Heart right ventricle (tissue), 16 donors: ENCODE measurements around the gene POLR2J3. TPM values are rescaled to one million over a fixed set of nuclear protein-coding genes. Genes with fewer than 3 reads are reported as not detected.
"Not testable (repeated sequence)": the region's sequence is repeated elsewhere in the genome, so short reads cannot be mapped to it uniquely, and the experiment has no call there.

Experiments
- ATAC-seq, 8 donors: fragments of 200-7000 bp; cut with Tn5 transposase; one replicate each; pipeline ENCODE4 v1.9.1; 2020; ENCODE audit warnings: mild to moderate bottlenecking in 8 of 8, moderate library complexity in 8 of 8, moderate number of reproducible peaks in 1 of 8
- DNase-seq, 2 donors: peaks; one replicate each; pipeline ENCODE4 v3.0.0-alpha.2; 2020
- H3K27ac ChIP-seq, 10 donors: fragments of 200-600 bp; sonication (generic) in 2 of 10; one replicate each; pipeline versions ENCODE4 v1.5.0 to v1.8.0; 2020 to 2022; ENCODE audit warnings: mild to moderate bottlenecking in 3 of 10
- H3K27me3 ChIP-seq, 7 donors: fragments of 200-600 bp; one replicate each; pipeline ENCODE4 v1.8.0; 2021 to 2022; ENCODE audit warnings: mild to moderate bottlenecking in 2 of 7
- H3K36me3 ChIP-seq, 9 donors: fragments of 200-600 bp; sonication (generic) in 1 of 9; one replicate each; pipeline versions ENCODE4 v1.5.0 to v1.8.0; 2020 to 2022; ENCODE audit warnings: mild to moderate bottlenecking in 2 of 9
- H3K4me1 ChIP-seq, 9 donors: fragments of 200-600 bp; sonication (generic) in 1 of 9; one replicate each; pipeline versions ENCODE4 v1.5.0 to v1.8.0; 2020 to 2022; ENCODE audit warnings: mild to moderate bottlenecking in 4 of 9
- H3K4me3 ChIP-seq, 10 donors: fragments of 200-600 bp; sonication (generic) in 2 of 10; one replicate each; pipeline versions ENCODE4 v1.5.0 to v1.8.0; 2020 to 2022; ENCODE audit warnings: mild to moderate bottlenecking in 7 of 10, moderate library complexity in 2 of 10
- H3K9me3 ChIP-seq, 11 donors: fragments of 200-600 bp in 10 of 11; sonication (generic) in 2 of 11; one replicate each; pipeline versions ENCODE4 v1.5.0 to v1.8.0; 2013 to 2022; ENCODE audit warnings: mild to moderate bottlenecking in 2 of 11, control low read depth in 1 of 11, moderate library complexity in 1 of 11
- WGBS, 2 donors: extraction: QIAGEN DNeasy Blood & Tissue Kit; methylation state at CpG; one replicate each; pipeline ENCODE4 v1.1.7; 2013; ENCODE audit warnings: inconsistent platforms in 1 of 2; 5-methylcytosine and 5-hydroxymethylcytosine counted together
- intact Hi-C, 10 donors: fragments of 100-400 bp; cut with DNase I; formaldehyde crosslinking; loops; one replicate each; pipeline versions ENCODE4 v1.11.1 to v1.14.2; 2022
- polyA plus RNA-seq, 2 donors: library from polyadenylated mRNA; stranded (reverse); fragments of 200-250 nt; gene quantifications; one replicate each; pipeline ENCODE4 v1.2.3, GENCODE V29; 2013
- total RNA-seq, 10 donors: library from RNA; stranded (reverse); fragmentation: NEBNext Ultra II Directional in 3 of 10; extraction: Animal tissue kit (Norgen Biotek cat#: 25700) in 3 of 10; gene quantifications; one replicate each; pipeline versions ENCODE4 v1.2.1 to v1.2.4, GENCODE V29; 2021 to 2023
- donor health status: Arrhythmogenic right ventricular cardiomyopathy.
- donor health status: ischemic (EF 13 %, LVEDD 7.1; RV severe dilation, severe dysfunction).
- donor health status: healthy with polysubstance abuse.
- donor health status: DM: no; HTN: yes; CAD: no.
- donor health status: DM: no; HTN: no; CAD: no.
- donor health status: ischemic (EF 25% LVEDD 6.9; RV normal size, moderate dysfunction).
- donor health status: ischemic (EF 25% LVEDD 5.7; RV mildly dilated, moderate dysfunction).
- donor health status: healthy.
- donor health status: DM: yes; HTN: yes; CAD: no.
- donor health status: Ischemic cardiomyopathy.
- donor health status: ischemic (EF 35%, LVEDD 5.7; RV mildly dilated, moderate dysfunction).
- donor health status: nonischemic (EF 11% LVEDD 7.7; RV severe dilation, severe dysfunction).
- donor health status: DM: yes; HTN: yes; CAD: no.
- donor health status: PGD.
- donor health status: ischemic (EF 29% LVEDD 5.4; RV normal size, mild dysfunction).
- donor health status: nonischemic (EF 23%, LVEDD 6.1; RV moderate dilation, normal function).

Gene POLR2J3
- total and polyA plus RNA-seq, 12 donors = 6.7 to 102 (median 14.2) TPM

GRCh38 chr7:102611013-102611674, 38.8 kb upstream of the POLR2J3 start:
- no CpG with 5 or more reads among the region's 30 CpGs for WGBS, 2 donors
- H3K9me3 ChIP-seq, H3K27me3 ChIP-seq, H3K4me1 ChIP-seq, intact Hi-C loops, DNase-seq, H3K36me3 ChIP-seq, H3K4me3 ChIP-seq, H3K27ac ChIP-seq: not testable (repeated sequence)
- peak; percentile 65 to 86 (median 80) for ATAC-seq

- H3K4me3 ChIP-seq, intact Hi-C loops, H3K27me3 ChIP-seq, DNase-seq, H3K27ac ChIP-seq, H3K9me3 ChIP-seq, H3K36me3 ChIP-seq: not testable (repeated sequence)
- peaks cover 0 to 12% (median 0%) of the 10 kb centered on the region in 9 donors for H3K4me1 ChIP-seq
- WGBS, 2 donors = no CpG with 5 or more reads among the region's 7 CpGs
- peak in 1 of 8 donors; percentile 1 for ATAC-seq
Observed at GRCh38 chr7:102610441-102610840, 38.1 kb upstream of the POLR2J3 start.

DNA sequence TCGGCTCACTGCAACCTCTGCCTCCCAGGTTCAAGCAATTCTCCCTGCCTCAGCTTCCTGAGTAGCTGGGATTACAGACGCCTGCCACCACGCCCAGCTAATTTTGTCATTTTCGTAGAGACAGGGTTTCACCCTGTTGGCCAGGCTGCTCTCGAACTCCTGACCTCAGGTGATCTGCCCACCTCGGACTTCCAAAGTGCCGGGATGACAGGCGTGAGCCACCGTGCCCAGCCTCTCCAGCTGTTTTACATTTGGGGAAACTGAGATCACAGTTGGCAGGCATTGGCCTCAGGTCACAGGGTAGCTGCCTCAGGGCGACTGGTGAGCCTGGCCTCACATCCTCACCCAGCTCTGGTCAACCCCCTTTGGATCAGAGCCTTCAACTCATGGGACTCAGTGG, 37.4 kb upstream of the POLR2J3 start:
- H3K4me3 ChIP-seq, H3K27ac ChIP-seq, H3K9me3 ChIP-seq, intact Hi-C loops, H3K27me3 ChIP-seq, H3K36me3 ChIP-seq, ATAC-seq, DNase-seq: not testable (repeated sequence)
- WGBS, 2 donors = 83% methylated on average over 5 of the region's 10 CpGs; no CpG with 5 or more reads in 1 of the 2 donors
- H3K4me1 ChIP-seq = peaks cover 0 to 12% (median 0%) of the 10 kb centered on the region in 9 donors

- H3K27me3 ChIP-seq, H3K4me1 ChIP-seq, H3K9me3 ChIP-seq, intact Hi-C loops, H3K36me3 ChIP-seq, DNase-seq, H3K4me3 ChIP-seq, H3K27ac ChIP-seq, ATAC-seq: not testable (repeated sequence)
- no CpG with 5 or more reads among the region's 5 CpGs for WGBS, 2 donors
Observed at GRCh38 chr7:102606848-102607247, 34.5 kb upstream of the POLR2J3 start.

GRCh38 chr7:102604431-102605145, 32.2 kb upstream of the POLR2J3 start:
- H3K4me1 ChIP-seq, H3K4me3 ChIP-seq, intact Hi-C loops, H3K36me3 ChIP-seq, DNase-seq, H3K9me3 ChIP-seq, H3K27ac ChIP-seq, H3K27me3 ChIP-seq: not testable (repeated sequence)
- peak in 7 of 8 donors; percentile 14 to 70 (median 55) for ATAC-seq
- 27 to 38% methylated on average over 5 of the region's 19 CpGs for WGBS, 2 donors

- H3K9me3 ChIP-seq, H3K27ac ChIP-seq, H3K36me3 ChIP-seq, H3K4me3 ChIP-seq, H3K4me1 ChIP-seq, H3K27me3 ChIP-seq, DNase-seq, intact Hi-C loops: not testable (repeated sequence)
- ATAC-seq = peak in 1 of 8 donors; percentile 8
- WGBS, 2 donors = no CpG with 5 or more reads among the region's 12 CpGs
Observed at GRCh38 chr7:102602317-102602716, 29.9 kb upstream of the POLR2J3 start.

DNA sequence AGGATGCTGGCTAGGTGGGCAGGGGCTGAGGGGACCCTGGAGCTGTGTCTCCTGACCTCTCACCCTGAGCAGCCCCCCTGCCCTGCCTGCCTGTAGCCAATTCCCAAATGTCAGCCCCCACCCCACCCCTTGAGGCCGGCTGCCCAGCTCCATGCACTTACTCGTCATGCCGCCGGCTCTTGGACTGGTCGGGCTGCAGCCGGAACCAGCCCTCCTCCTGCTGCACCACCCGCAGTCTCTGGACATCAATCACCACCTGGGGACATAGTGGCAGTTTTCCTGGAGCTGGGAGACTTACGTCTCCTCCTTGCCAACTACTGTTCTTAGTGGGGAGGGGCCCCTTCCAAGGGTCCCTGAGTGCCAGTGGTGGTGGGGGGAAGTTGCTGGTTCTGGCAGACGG, 27.3 kb upstream of the POLR2J3 start:
- H3K4me3 ChIP-seq, H3K9me3 ChIP-seq, H3K27me3 ChIP-seq, intact Hi-C loops, DNase-seq, H3K27ac ChIP-seq, H3K4me1 ChIP-seq, H3K36me3 ChIP-seq: not testable (repeated sequence)
- ATAC-seq = peak in 1 of 8 donors; percentile 9
- WGBS, 2 donors = no CpG with 5 or more reads among the region's 9 CpGs

DNA sequence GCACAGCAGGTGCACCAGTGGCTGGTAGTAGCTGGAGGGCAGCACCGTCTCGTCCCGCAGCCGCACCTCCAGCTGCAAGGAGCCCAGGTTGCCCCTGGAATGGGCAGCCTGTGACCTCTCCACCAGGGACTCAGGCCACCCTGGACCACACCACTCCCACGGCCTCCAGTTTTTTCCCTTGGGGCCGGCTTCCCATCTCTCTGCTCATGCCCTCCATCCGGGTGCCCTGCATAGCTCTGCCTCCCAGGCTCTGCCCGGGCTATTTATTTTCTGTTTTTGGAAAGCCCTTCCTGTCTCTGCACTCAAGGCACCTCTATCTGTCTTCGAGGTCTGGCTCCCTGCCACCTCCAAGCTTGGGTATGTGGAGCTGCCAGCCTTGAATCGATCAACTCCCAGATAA, 23.7 kb upstream of the POLR2J3 start:
- H3K36me3 ChIP-seq, H3K9me3 ChIP-seq, H3K4me3 ChIP-seq, intact Hi-C loops, H3K27ac ChIP-seq, H3K27me3 ChIP-seq, H3K4me1 ChIP-seq, ATAC-seq, DNase-seq: not testable (repeated sequence)
- WGBS, 2 donors = 75 to 76% methylated on average over 2 to 4 of the region's 10 CpGs

DNA sequence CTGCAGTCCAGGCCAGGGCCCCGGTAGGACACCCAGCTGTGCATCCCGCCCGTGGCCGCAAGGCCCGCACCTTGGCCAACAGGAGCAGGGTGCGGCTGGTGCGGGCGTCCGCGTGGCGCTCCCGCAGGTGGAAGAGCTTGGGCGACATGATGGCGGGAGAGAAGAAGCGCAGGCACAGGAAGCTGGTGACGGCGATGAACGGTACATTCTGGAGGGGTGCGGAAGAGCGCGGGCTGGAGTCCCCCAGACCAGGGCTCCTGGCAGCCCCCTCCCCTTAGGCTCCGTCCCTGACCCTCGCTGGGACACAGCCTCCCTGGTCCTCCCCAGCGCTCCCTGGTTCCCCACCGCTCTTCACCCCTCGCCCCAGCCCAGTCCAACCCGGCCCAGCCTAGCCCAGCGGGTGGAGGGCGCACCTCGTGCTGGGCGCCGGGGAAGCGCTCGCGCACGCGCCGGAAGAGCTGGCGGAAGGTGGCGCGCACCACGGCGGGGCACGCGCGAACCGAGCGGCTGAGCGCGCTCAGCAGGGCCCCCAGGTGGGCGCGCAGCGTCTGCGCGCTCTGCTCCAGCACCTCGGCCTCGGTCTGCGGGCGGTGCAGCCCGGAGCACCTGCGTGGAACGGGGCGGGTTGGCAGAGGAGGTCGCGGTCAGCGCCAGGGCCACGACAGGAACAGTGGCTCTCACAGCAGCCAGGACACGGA, 21.4 kb upstream of the POLR2J3 start:
- intact Hi-C loops, H3K4me3 ChIP-seq, H3K27ac ChIP-seq, DNase-seq, H3K27me3 ChIP-seq, H3K9me3 ChIP-seq, H3K36me3 ChIP-seq, H3K4me1 ChIP-seq: not testable (repeated sequence)
- ATAC-seq = peak; percentile 32 to 49 (median 37)
- no CpG with 5 or more reads among the region's 68 CpGs for WGBS, 2 donors

DNA sequence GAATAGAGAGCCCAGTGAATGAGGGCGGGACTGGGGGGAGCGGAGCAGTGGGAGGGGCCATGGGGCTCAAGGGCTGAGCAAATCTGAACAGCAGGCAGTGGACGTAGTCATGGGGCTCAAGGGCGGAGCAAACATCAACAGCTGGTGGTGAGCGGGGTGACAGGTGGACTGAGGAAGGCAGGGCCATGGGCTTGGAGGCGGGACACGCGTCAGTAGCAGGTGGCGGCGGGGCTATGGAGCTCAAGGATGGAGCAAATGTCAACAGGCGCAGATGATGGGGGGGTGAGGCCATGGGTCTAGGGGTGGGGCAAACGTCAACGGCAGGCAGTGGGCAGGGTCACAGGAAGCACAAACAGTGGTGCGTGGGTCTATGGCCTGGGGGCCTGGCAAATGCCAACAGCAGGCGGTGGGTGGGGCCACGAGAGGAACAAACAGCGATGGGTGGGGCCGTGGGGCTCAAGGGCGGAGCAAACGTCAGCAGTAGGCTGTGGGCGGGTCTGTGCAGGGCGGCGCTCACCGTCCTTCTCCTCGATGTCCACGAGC, 20.2 kb upstream of the POLR2J3 start:
- H3K27ac ChIP-seq, H3K4me3 ChIP-seq: not testable (repeated sequence)
- peak; percentile 81 to 89 (median 84) for ATAC-seq

DNA sequence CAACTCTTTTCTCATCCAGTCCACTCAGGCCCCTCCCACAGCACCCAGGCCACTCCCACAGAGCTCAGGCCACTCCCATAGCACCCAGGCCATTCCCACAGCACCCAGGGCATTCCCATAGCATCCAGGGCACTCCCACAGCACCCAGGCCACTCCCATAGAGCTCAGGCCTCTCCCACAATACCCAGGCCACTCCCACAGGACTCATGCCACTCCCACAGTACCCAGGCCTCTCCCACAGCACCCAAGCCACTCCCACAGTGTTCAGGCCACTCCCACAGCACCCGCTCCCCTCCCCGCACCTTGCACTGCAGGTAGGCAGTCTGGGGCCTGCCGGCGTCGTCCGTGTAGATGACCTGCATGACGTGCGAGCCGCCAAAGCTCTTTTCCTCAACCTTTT, 17.5 kb upstream of the POLR2J3 start:
- H3K9me3 ChIP-seq, H3K4me3 ChIP-seq, H3K4me1 ChIP-seq, H3K27me3 ChIP-seq, DNase-seq, intact Hi-C loops, H3K27ac ChIP-seq, H3K36me3 ChIP-seq: not testable (repeated sequence)
- WGBS, 2 donors = no CpG with 5 or more reads among the region's 9 CpGs
- peak in 4 of 8 donors; percentile 8 to 54 (median 24) for ATAC-seq

More for the DNA sequence above, 20.2 kb upstream of the POLR2J3 start:
- H3K9me3 ChIP-seq, H3K27me3 ChIP-seq, H3K36me3 ChIP-seq, H3K4me1 ChIP-seq, intact Hi-C loops: not testable (repeated sequence)
- 15 to 31% methylated on average over 6 of the region's 26 CpGs for WGBS, 2 donors
- DNase-seq = peak; percentile 29 to 35
